Keratinocyte (primary cell): ENCODE data around the gene PIWIL4. TPM values are rescaled to one million over a fixed set of nuclear protein-coding genes. Genes with fewer than 3 reads are reported as not detected.
"Not testable (repeated sequence)": the region's sequence is repeated elsewhere in the genome, so short reads cannot be mapped to it uniquely, and the experiment has no call there.

Experiments used
- DNase-seq: peaks from one replicate; pipeline ENCODE4 v3.0.0-alpha.2; 2011; ENCODE audit warnings: low read depth, missing footprints, low spot score
- FAIRE-seq: peaks from 2 replicates; lab custom pipeline; 2011; peaks lifted over from hg19 to GRCh38; lab: Jason Lieb, UNC
- H2AFZ ChIP-seq: 2 replicates; pipeline ENCODE4 v1.6.0; 2012; ENCODE audit warnings: low read length, control low read depth, inconsistent platforms; ENCODE audit not compliant: control insufficient read depth
- H3K27ac ChIP-seq: 2 replicates; pipeline ENCODE4 v1.5.1; 2011; ENCODE audit warnings: low read length; ENCODE audit not compliant: control insufficient read depth, insufficient read depth
- H3K27me3 ChIP-seq: 3 replicates; pipeline ENCODE4 v1.6.0; 2011; ENCODE audit warnings: low read length; ENCODE audit not compliant: control insufficient read depth, insufficient read depth; ENCODE audit errors: extremely low read depth
- H3K36me3 ChIP-seq, 2 experiments: 2 replicates in 1 of 2; 3 replicates in 1 of 2; pipeline ENCODE4 v1.5.1; 2011; ENCODE audit warnings: low read length in 2 of 2, mild to moderate bottlenecking in 1 of 2; ENCODE audit not compliant: control insufficient read depth in 2 of 2, insufficient read depth in 2 of 2; ENCODE audit errors: extremely low read depth in 1 of 2
- H3K4me1 ChIP-seq: 3 replicates; pipeline ENCODE4 v1.5.1; 2011; ENCODE audit warnings: low read length; ENCODE audit not compliant: control insufficient read depth, insufficient read depth; ENCODE audit errors: extremely low read depth
- H3K4me2 ChIP-seq: 3 replicates; pipeline ENCODE4 v1.6.0; 2011; ENCODE audit warnings: low read depth, low read length; ENCODE audit not compliant: control insufficient read depth, insufficient read depth; ENCODE audit errors: extremely low read depth
- H3K4me3 ChIP-seq, 3 experiments: fragments of 200-600 bp in 1 of 3; sonication (generic) in 1 of 3; 2 replicates in 2 of 3; 3 replicates in 1 of 3; pipeline ENCODE4 v1.5.1; 2011 to 2016; ENCODE audit warnings: low read length in 3 of 3, mild to moderate bottlenecking in 3 of 3, control low read depth in 2 of 3, inconsistent platforms in 1 of 3, low read depth in 1 of 3, mixed read lengths in 1 of 3, mixed run types in 1 of 3, moderate library complexity in 1 of 3; ENCODE audit not compliant: control insufficient read depth in 2 of 3, insufficient read depth in 2 of 3; ENCODE audit errors: extremely low read depth in 1 of 3
- H3K79me2 ChIP-seq: 2 replicates; pipeline ENCODE4 v1.6.0; 2012; ENCODE audit warnings: low read length; ENCODE audit not compliant: control insufficient read depth, insufficient read depth
- H3K9ac ChIP-seq: 3 replicates; pipeline ENCODE4 v1.6.0; 2011; ENCODE audit warnings: low read length; ENCODE audit not compliant: control insufficient read depth, insufficient read depth; ENCODE audit errors: extremely low read depth
- H3K9me1 ChIP-seq: 3 replicates; pipeline ENCODE4 v1.6.0; 2011; ENCODE audit warnings: low read length; ENCODE audit not compliant: control insufficient read depth, insufficient read depth; ENCODE audit errors: extremely low read depth
- H3K9me3 ChIP-seq: 2 replicates; pipeline ENCODE4 v1.5.1; 2012; ENCODE audit warnings: low read depth, low read length; ENCODE audit not compliant: control insufficient read depth
- H4K20me1 ChIP-seq: 3 replicates; pipeline ENCODE4 v1.6.0; 2011; ENCODE audit warnings: low read length; ENCODE audit not compliant: control insufficient read depth, insufficient read depth; ENCODE audit errors: extremely low read depth
- CTCF ChIP-seq, 3 experiments: IDR thresholded peaks in 1 of 3; conservative IDR thresholded peaks in 1 of 3; optimal IDR thresholded peaks in 1 of 3; 2 replicates in 2 of 3; 3 replicates in 1 of 3; pipeline versions ENCODE3 to v1.5.1; 2011; ENCODE audit warnings: low read length in 3 of 3, mild to moderate bottlenecking in 3 of 3, moderate library complexity in 2 of 3, control low read depth in 1 of 3, inconsistent platforms in 1 of 3; ENCODE audit not compliant: insufficient read depth in 2 of 3; ENCODE audit errors: extremely low read depth in 1 of 3
- EZH2 ChIP-seq: IDR thresholded peaks from one replicate; pipeline ENCODE4 v1.6.1; 2012; ENCODE audit warnings: inconsistent platforms, mild to moderate bottlenecking, low read length, moderate library complexity
- dilution Hi-C: fragments of 300-500 bp; cut with MboI; formaldehyde crosslinking; loops from one replicate; pipeline ENCODE4 v1.7.0; 2020; ENCODE audit warnings: low sequenced_read_pairs; ENCODE audit not compliant: extremely low pct_ligation_motif_present
- polyA plus RNA-seq, 5 experiments: library from polyadenylated mRNA; depleted of rRNA in 3 of 5; stranded (reverse) in 3 of 5; stranded (forward) in 1 of 5; unstranded in 1 of 5; fragments of >200 nt; gene quantifications; 1 replicate in 1 of 5; 2 replicates in 3 of 5; 3 replicates in 1 of 5; pipeline versions ENCODE4 v1.2.1 to v1.2.3, GENCODE V29; 2011 to 2012; ENCODE audit warnings: missing spikeins in 2 of 5, low read depth in 1 of 5, low replicate concordance in 1 of 5

Gene PIWIL4
- polyA plus RNA-seq, 1 donor (not counting 4 experiments of a cell fraction or from before 2014, with no cell fraction given) = 0.14 TPM

GRCh38 chr11:94550513-94550912 is 16.7 kb upstream of the PIWIL4 start:
- Histone ChIP-seq H3K9ac (no peak overlapping the region), H3K4me2 (no peak overlapping the region), H3K27ac (no peak overlapping the region), H3K9me1 (peaks cover 2% of the 10 kb centered on the region), H3K4me1 (peaks cover 10% of the 10 kb centered on the region), H3K79me2 (no peaks in the 10 kb centered on the region), H4K20me1 (no peaks in the 10 kb centered on the region), H2AFZ (no peak overlapping the region), H3K36me3 (no peaks in the 10 kb centered on the region), H3K9me3 (no peaks in the 10 kb centered on the region), H3K27me3 (peaks cover 7% of the 10 kb centered on the region), H3K4me3 (no peak overlapping the region)
- no peak for TF ChIP-seq EZH2
- TF ChIP-seq CTCF (optimal IDR thresholded peaks at IDR 0.05 in 1 of 3, IDR thresholded peaks at IDR 0.05 in 1 of 3, conservative IDR thresholded peaks at IDR 0.05 in 1 of 3; ENCODE audit: extremely low read depth in 1 of 3, insufficient read depth in 2 of 3, low read length in 3 of 3) = no peak
- DNase-seq (no peak), FAIRE-seq (no peak)
- dilution Hi-C loops = no loop called here

GRCh38 chr11:94553938-94554337 is 13.2 kb upstream of the PIWIL4 start:
- H3K4me1 ChIP-seq = peaks cover 3% of the 10 kb centered on the region
- no peaks in the 10 kb centered on the region for H3K27me3 ChIP-seq
- no peak overlapping the region for H3K4me2 ChIP-seq
- TF ChIP-seq CTCF (optimal IDR thresholded peaks at IDR 0.05 in 1 of 3, IDR thresholded peaks at IDR 0.05 in 1 of 3, conservative IDR thresholded peaks at IDR 0.05 in 1 of 3; ENCODE audit: extremely low read depth in 1 of 3, insufficient read depth in 2 of 3, low read length in 3 of 3) (no peak), EZH2 (no peak)
- no peaks in the 10 kb centered on the region for H3K79me2 ChIP-seq
- no peak overlapping the region for H3K9ac ChIP-seq
- no peaks in the 10 kb centered on the region for H4K20me1 ChIP-seq
- H2AFZ ChIP-seq = no peak overlapping the region
- H3K27ac ChIP-seq = no peak overlapping the region
- H3K9me3 ChIP-seq = no peaks in the 10 kb centered on the region
- no peak overlapping the region for H3K4me3 ChIP-seq
- H3K9me1 ChIP-seq = no peaks in the 10 kb centered on the region
- no peak for DNase-seq
- peak; percentile 9 for FAIRE-seq
- dilution Hi-C loops = no loop called here
- H3K36me3 ChIP-seq = no peaks in the 10 kb centered on the region

DNA sequence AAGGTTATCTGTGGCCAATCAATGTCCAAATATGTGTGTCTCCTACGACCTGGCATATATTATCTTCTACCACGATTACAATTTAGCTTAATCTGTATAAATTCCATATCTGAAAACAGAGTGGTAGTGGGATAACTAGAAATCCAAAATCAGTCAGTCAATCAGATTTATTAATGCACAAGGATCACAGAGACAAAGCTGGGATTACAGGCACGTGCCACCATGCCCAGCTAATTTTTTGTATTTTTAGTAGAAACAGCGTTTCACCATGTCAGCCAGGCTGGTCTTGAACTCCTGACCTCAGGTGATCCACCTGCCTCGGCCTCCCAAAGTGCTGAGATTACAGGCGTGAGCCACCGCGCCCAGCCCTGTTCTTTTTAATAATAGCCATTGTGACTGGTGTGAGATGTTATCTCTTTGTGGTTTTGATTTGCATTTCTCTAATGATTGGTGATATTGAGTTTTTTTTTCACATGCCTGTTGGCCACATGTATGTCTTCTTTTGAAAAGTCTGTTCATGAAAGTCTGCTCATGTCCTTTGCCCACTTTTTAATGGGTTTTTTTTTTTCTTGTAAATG is 11.3 kb upstream of the PIWIL4 start:
- H3K27me3 ChIP-seq, FAIRE-seq, H3K4me1 ChIP-seq, dilution Hi-C loops, H3K9ac ChIP-seq, H3K79me2 ChIP-seq, H3K4me3 ChIP-seq, H4K20me1 ChIP-seq, H2AFZ ChIP-seq, H3K9me1 ChIP-seq, DNase-seq, H3K4me2 ChIP-seq, H3K36me3 ChIP-seq, H3K27ac ChIP-seq, H3K9me3 ChIP-seq: not testable (repeated sequence)
